ENCODE results near the gene HLA-DMA. TPM values are rescaled to one million over a fixed set of nuclear protein-coding genes. Genes with fewer than 3 reads are reported as not detected.

HLA-DMA gene
- total RNA-seq, 1 experiment from 2014 or later, result 22.1 TPM

- H3K9me2 ChIP-seq (ENCODE audit: insufficient read depth), result no peaks in the 10 kb centered on the region; the same call in 1 of the 2 replicates
- intact Hi-C loops (cut with micrococcal nuclease; ENCODE audit: unreplicated experiment), result no loop called here
- no peaks in the 10 kb centered on the region for H4K20me1 ChIP-seq (ENCODE audit: insufficient read depth)
- H3K4me1 ChIP-seq (replicated peaks; ENCODE audit: insufficient read depth), result no peaks in the 10 kb centered on the region
- H3K79me2 ChIP-seq (ENCODE audit: low read depth), result no peaks in the 10 kb centered on the region
- CTCF ChIA-PET, result no interaction called here
- H3K4me3 ChIP-seq, result no peak overlapping the region
- no peaks in the 10 kb centered on the region for H3K27me3 ChIP-seq (ENCODE audit: insufficient read depth, low read depth)
- no peak overlapping the region for H3K4me2 ChIP-seq
- TF ChIP-seq EZH2 (IDR thresholded peaks at IDR 0.05; ENCODE audit: low read depth), result no peak
- no peak for TF ChIP-seq CTCF (conservative IDR thresholded peaks at IDR 0.05)
- POLR2A ChIA-PET (ENCODE audit: unreplicated experiment), result no interaction called here
- no peak overlapping the region for H2AFZ ChIP-seq
- no TSS peak for BruUV-seq (replicated peaks)
- no peak overlapping the region for H3K27ac ChIP-seq
- DNase-seq, result no peak
- H3F3A ChIP-seq (ENCODE audit: insufficient read depth, low read depth), result no peaks in the 10 kb centered on the region
- no peaks in the 10 kb centered on the region for H3K36me3 ChIP-seq (ENCODE audit: low read depth)
- H3K9me3 ChIP-seq (ENCODE audit: insufficient read depth, low read depth), result no peaks in the 10 kb centered on the region
These were observed 30.8 kb downstream of the HLA-DMA start for GRCh38 chr6:32922083-32922482.

GRCh38 chr6:32920715-32921114 lies 32.2 kb downstream of the HLA-DMA start:
- TF ChIP-seq EZH2 (IDR thresholded peaks at IDR 0.05; ENCODE audit: low read depth) (no peak), CTCF (conservative IDR thresholded peaks at IDR 0.05) (no peak)
- intact Hi-C loops (cut with micrococcal nuclease; ENCODE audit: unreplicated experiment), result no loop called here
- no peak overlapping the region for H2AFZ ChIP-seq
- H3K9me3 ChIP-seq (ENCODE audit: insufficient read depth, low read depth), result no peaks in the 10 kb centered on the region
- CTCF ChIA-PET, result no interaction called here
- POLR2A ChIA-PET (ENCODE audit: unreplicated experiment), result no interaction called here
- no peaks in the 10 kb centered on the region; the same call in 1 of the 2 replicates for H3K9me2 ChIP-seq (ENCODE audit: insufficient read depth)
- no peaks in the 10 kb centered on the region for H3K79me2 ChIP-seq (ENCODE audit: low read depth)
- H3K27ac ChIP-seq, result no peak overlapping the region
- H3F3A ChIP-seq (ENCODE audit: insufficient read depth, low read depth), result no peaks in the 10 kb centered on the region
- H4K20me1 ChIP-seq (ENCODE audit: insufficient read depth), result no peaks in the 10 kb centered on the region
- H3K4me3 ChIP-seq, result no peak overlapping the region
- no peak overlapping the region for H3K4me2 ChIP-seq
- no peaks in the 10 kb centered on the region for H3K4me1 ChIP-seq (replicated peaks; ENCODE audit: insufficient read depth)
- no peaks in the 10 kb centered on the region for H3K36me3 ChIP-seq (ENCODE audit: low read depth)
- DNase-seq, result no peak
- no peaks in the 10 kb centered on the region for H3K27me3 ChIP-seq (ENCODE audit: insufficient read depth, low read depth)
- no TSS peak for BruUV-seq (replicated peaks)

GRCh38 chr6:32912951-32913350 lies 39.9 kb downstream of the HLA-DMA start:
- no TSS peak for BruUV-seq (replicated peaks)
- H3K4me3 ChIP-seq, result no peak overlapping the region
- no peaks in the 10 kb centered on the region for H3F3A ChIP-seq (ENCODE audit: insufficient read depth, low read depth)
- ChIA-PET POLR2A (ENCODE audit: unreplicated experiment) (interaction anchor here (0.6 kb wide), 1 partner anchor 41 kb away, joined by 9 read pairs; no protein-coding TSS in a partner anchor), CTCF (no interaction called here)
- intact Hi-C loops (cut with micrococcal nuclease; ENCODE audit: unreplicated experiment), result no loop called here
- no peaks in the 10 kb centered on the region for H3K36me3 ChIP-seq (ENCODE audit: low read depth)
- H3K4me2 ChIP-seq, result no peak overlapping the region
- no peaks in the 10 kb centered on the region for H3K79me2 ChIP-seq (ENCODE audit: low read depth)
- no peaks in the 10 kb centered on the region for H3K9me3 ChIP-seq (ENCODE audit: insufficient read depth, low read depth)
- H3K4me1 ChIP-seq (replicated peaks; ENCODE audit: insufficient read depth), result no peaks in the 10 kb centered on the region
- no peak for TF ChIP-seq EZH2 (IDR thresholded peaks at IDR 0.05; ENCODE audit: low read depth)
- no peak for TF ChIP-seq CTCF (conservative IDR thresholded peaks at IDR 0.05)
- H3K27ac ChIP-seq, result no peak overlapping the region
- H4K20me1 ChIP-seq (ENCODE audit: insufficient read depth), result no peaks in the 10 kb centered on the region
- no peaks in the 10 kb centered on the region; the same call in 1 of the 2 replicates for H3K9me2 ChIP-seq (ENCODE audit: insufficient read depth)
- DNase-seq, result no peak
- no peaks in the 10 kb centered on the region for H3K27me3 ChIP-seq (ENCODE audit: insufficient read depth, low read depth)
- no peak overlapping the region for H2AFZ ChIP-seq

All from PC-9 (cell line).